Measurements from ENCODE around the gene CCL21.

CCL21 gene

GRCh38 chr9:34701769-34702736 is 7.9 kb downstream of the CCL21 start:
- DNase-seq, result peak; percentile 50 to 88

- DNase-seq, result peak; percentile 44 to 81
Measured at GRCh38 chr9:34701023-34701768, 8.7 kb downstream of the CCL21 start.

GRCh38 chr9:34694811-34695210 is 15.1 kb downstream of the CCL21 start:
- DNase-seq, result no peak

GRCh38 chr9:34693560-34693959 is 16.4 kb downstream of the CCL21 start:
- no peak for DNase-seq

- peak in 1 of 2 donors; percentile 12 for DNase-seq
Measured at GRCh38 chr9:34691936-34692315, 18.0 kb downstream of the CCL21 start.

DNA sequence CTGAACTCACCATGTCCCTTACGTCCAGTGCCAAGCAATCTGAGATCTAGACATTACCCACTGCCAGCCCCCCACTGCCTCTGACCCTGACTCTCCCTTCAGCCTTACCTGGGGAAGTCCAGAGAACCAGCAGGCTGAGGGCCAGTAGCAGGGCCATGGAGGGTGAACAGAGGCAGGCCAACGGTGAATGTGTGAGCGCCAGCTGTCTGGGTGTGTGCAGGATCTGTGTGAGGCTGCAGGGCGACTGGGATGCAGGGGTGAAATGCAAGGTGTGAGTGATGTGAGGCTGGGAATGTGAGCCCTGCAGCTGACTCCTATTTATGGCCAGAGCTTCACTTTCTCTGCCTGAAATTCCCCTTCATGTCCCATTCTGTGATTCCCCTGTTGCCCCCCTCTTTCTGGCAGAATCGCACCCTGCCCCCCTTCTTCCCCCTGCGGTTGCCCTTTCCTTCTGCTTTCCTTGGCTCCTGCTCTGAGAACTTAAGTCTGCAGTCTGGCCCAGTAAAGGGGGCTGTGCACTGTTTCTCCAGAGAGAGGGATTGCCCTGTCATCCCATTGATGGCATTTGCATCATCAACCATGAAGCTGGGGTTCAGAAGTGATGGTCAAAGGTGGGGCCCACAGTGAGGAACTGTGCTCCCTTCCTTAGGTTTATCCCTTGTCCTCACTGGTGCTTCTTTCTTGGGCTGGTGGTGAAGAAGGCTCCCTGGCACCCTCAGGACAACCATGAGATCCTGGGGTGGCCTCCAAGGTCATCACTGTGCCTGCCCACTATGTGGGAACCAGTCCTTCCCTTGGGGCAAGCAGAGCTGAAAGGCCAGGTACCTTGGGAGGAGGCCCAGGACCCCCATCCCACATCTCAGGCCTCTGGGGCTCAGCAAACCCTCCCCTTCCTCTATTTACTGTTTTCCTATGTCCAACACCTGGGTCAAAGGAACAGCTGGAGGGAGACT is 18.7 kb downstream of the CCL21 start, which contains the start of gene CCL19:
TSS of gene CCL19 (minus strand) at position 294 of the 953 bp plus-strand sequence. CDS start at position 157, 137 bp downstream.
- DNase-seq, result peak; percentile 21 to 35

DNA sequence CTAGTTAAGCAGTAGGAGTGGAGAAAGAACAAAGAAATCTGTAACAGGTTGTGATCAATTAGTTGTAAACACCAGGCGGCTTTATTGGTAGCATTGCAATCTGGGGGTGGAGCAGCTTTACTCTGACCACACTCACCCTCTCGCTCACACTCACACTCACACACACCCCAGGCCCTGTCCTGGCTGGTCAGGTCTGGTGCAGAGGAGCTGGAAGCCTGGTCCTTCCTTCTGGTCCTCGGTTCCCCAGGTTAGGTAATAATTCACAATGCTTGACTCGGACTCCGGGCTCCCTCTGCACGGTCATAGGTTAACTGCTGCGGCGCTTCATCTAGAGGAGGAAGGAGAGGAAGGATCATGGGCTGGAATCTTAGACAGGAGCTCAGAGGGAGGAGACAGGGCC is 20.4 kb downstream of the CCL21 start:
- DNase-seq, result no peak

- DNase-seq, result no peak
Measured at GRCh38 chr9:34689116-34689470, 20.8 kb downstream of the CCL21 start.

GRCh38 chr9:34688329-34689115 is 21.4 kb downstream of the CCL21 start:
- DNase-seq, result no peak

DNA sequence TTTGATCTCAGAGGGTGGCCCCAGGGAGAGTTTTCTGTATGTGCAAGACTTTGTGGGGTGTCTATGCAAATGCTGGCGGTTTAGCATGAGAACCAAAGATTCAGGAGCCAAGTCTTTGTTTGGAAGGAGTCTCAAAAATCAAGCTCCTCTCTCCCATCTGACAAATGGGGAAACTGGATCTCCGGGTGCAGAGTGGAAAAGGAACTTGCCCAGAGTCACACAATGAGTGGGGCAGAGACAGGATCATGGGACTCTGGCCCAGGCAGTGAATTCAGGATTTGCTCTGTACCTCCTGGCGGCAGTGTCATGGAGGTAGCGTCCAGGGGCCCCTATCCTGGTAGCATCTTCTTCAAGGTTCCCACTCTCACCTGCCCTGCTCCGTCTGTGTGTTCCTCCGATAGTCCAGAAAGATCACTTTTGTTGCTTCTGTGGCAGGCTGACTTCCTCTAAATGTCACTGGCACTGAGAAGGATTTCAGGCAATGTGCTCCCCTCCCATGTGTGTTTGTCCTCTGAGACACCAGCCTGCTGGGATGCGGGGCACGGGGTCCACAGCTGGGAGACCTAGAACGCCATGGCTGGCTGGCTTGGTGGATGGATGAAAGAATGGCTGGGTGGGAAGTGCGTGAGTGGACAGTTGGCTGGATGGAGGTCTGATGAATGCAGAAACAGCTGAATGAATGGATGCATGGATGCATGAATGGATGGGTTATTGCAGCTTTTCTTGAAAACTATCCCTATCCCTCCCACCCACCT is 22.5 kb downstream of the CCL21 start:
- DNase-seq, result peak; percentile 22 to 39

GRCh38 chr9:34686732-34687131 is 23.2 kb downstream of the CCL21 start:
- DNase-seq, result peak; percentile 24 to 27

DNA sequence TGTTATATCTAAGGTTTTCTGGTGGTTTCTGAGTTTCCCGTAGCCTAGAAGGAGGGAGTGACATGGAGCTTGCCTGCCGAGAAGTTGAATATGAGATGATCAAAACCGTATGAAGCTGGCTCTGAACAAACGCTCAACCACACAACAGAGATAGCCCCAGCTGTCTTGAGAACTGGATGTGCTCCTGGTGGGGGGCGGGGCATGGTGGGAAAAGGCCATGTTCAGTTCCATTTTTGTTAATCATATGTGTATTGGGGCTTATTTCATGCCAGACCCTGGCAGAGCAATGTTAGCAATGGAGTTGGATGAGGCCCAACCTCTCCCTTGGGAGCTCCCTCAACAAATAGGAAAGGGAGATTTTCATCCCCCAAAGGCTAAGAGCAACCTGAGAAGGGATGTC is 23.7 kb downstream of the CCL21 start:
- DNase-seq, result no peak

DNA sequence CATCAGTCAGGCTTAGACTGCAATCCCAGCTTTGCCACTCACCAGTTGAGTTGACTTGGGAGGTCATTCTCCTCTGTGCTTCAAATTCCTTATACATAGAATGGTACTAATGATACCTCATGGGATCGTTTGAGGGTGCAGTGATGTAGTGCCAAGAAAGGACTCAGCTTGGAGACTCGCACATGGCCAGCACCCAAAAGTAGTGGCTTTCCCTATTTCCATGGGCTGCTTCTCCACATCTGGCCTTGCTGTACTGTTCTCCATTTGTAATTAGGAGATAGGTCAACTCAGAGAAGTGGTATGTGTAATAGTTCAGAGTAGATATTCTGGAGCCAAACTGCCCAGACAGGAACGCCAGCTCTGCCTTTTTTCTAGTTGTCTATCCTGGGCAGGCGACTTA is 24.3 kb downstream of the CCL21 start:
- no peak for DNase-seq

DNA sequence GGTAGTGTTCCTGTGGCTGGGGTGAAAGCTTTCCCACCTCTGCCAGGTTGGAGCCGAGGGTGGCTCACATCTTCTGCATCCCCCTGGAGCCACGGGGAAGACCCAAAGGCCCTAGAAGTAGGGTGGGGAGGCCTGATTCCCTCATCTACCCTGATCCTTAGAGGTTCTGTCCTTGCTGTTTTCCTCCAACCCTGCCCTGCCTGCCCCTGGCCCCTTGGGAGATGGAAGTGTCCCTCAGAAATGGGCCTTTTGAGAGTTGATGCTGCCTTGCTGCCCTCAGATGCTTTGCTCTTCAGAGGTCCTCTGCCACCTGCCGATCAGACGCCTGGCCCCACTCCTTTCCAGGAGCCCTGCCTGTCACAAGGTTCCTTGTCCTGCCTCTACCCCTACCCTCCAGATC is 25.1 kb downstream of the CCL21 start:
- DNase-seq, result no peak

DNA sequence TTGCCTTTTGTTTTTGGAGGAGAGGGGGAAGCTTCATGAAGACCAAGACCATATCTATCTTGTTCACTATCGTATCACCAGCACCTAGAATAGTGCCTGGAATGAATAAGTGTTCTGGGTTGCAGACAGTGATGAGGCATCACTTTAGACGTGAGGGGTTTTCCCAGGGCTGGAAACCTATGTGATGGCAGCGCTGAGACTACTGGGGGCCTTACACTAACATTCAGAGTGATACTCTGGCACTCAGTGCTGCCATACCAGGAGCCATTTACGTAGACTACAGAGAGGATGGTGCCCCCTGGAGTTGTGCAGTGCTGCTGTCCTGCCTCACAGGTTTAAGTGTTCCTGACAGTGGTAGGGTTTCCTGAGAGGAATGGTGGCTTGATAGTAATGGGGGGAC is 25.8 kb downstream of the CCL21 start:
- no peak for DNase-seq

GRCh38 chr9:34675869-34676268 is 34.1 kb downstream of the CCL21 start:
- peak; percentile 31 to 55 for DNase-seq

DNA sequence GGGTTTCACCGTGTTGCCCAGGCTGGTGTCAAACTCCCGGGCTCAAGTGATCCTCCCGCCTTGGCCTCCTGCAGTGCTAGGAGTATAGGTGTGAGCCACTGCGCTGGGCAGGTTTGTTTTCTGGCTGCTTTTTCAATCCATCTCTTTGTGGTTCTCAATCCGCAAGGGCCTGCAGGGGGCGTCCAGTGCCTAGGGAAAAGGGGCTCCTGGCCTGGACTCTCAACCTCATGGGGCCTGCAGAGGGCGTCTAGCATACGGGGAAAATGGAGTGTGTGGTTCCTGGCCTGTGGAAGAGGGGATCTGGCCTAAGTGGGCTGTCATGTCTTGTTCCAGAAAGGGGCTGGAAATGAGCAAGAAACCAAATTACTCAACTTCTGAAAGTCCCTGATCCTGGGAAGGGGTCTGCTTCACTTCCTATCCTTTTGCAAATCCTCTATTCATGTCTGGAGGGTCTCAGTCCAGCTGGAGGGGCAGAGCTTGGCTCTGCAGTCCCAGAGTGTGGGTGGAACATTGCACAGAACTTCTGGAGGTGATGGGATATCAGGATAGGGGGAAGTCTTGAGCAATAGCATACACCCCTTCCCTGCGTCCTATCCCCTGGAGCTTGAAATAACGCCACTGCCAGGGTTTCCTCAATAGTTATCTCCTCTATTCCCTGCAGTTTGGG is 34.8 kb downstream of the CCL21 start:
- DNase-seq, result peak; percentile 71 to 86

DNA sequence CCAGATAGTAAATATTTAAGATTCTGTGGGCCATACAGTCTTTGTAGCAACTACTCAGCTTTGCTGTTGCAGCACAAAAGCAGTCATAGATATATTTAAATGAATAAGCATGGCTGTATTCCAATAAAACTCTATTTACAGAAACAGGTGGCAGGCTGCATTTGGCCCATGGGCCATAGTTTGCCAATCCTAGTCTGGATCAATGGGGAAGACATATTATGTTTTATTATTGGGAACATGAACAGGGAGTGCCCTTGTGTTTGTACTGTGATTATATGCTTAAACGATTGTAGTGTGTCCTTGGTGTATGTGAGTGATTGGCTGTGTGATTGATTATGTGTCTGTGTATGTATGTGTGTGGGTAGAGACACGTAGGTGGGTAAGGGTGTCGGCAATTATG is 35.5 kb downstream of the CCL21 start:
- DNase-seq, result no peak

GRCh38 chr9:34671307-34671706 is 38.6 kb downstream of the CCL21 start:
- DNase-seq, result no peak

GRCh38 chr9:34669809-34670562 is 40.0 kb downstream of the CCL21 start:
- DNase-seq, result no peak

All from inflammatory macrophage treated with lipopolysaccharide for 1 hour (primary cell).